Mucosa of descending colon (tissue), 3 donors: ENCODE data around the gene USP35. TPM values are rescaled to one million over a fixed set of nuclear protein-coding genes. Genes with fewer than 3 reads are reported as not detected.

ENCODE experiments used
- ATAC-seq: fragments of 200-7000 bp; cut with Tn5 transposase; one replicate; pipeline ENCODE4 v1.9.1; 2020; ENCODE audit warnings: mild to moderate bottlenecking, moderate library complexity
- DNase-seq, 3 donors: peaks; one replicate each; pipeline ENCODE4 v3.0.0-alpha.2; 2020
- H3K36me3 ChIP-seq: fragments of 200-600 bp; one replicate; pipeline ENCODE4 v1.8.0; 2021; ENCODE audit warnings: low read depth, mild to moderate bottlenecking
- H3K4me1 ChIP-seq: fragments of 200-600 bp; one replicate; pipeline ENCODE4 v1.8.0; 2021; ENCODE audit warnings: low read depth, mild to moderate bottlenecking
- H3K4me3 ChIP-seq: fragments of 200-600 bp; one replicate; pipeline ENCODE4 v1.8.0; 2021; ENCODE audit warnings: mild to moderate bottlenecking
- H3K9me3 ChIP-seq: fragments of 200-600 bp; one replicate; pipeline ENCODE4 v1.8.0; 2021; ENCODE audit warnings: mild to moderate bottlenecking
- CTCF ChIP-seq: fragments of 200-600 bp; IDR thresholded peaks from one replicate; pipeline ENCODE4 v1.8.0; 2022; ENCODE audit warnings: antibody characterized with exemption, mild to moderate bottlenecking
- intact Hi-C, 2 donors: fragments of 100-400 bp; cut with DNase I in 1 of 2; cut with micrococcal nuclease in 1 of 2; formaldehyde crosslinking; loops; one replicate each; pipeline versions ENCODE4 v1.11.0 to v1.11.1; 2022; cut with DNase I, micrococcal nuclease
- total RNA-seq, 3 donors: library from RNA; stranded (reverse); fragmentation: NEBNext Ultra II Directional in 2 of 3; extraction: Animal tissue kit (Norgen Biotek cat#: 25700) in 2 of 3; gene quantifications; one replicate each; pipeline versions ENCODE4 v1.2.1 to v1.2.4, GENCODE V29; 2021 to 2023
- donor health status: DM: no; HTN: no; CAD: no; lungs with moderate emphysema.
- donor health status: DM: no; HTN: no; CAD: no.
- donor health status: DM: no; HTN: yes; CAD: no.

USP35 gene
- total RNA-seq, 3 donors from 2014 or later = 3.9 to 11.1 (median 4.9) TPM

GRCh38 chr11:78156127-78156844 lies 32.4 kb upstream of the USP35 start:
- no peaks in the 10 kb centered on the region for H3K36me3 ChIP-seq
- H3K9me3 ChIP-seq = no peaks in the 10 kb centered on the region
- intact Hi-C loops = no loop called here
- no peak for ATAC-seq
- TF ChIP-seq CTCF = no peak
- H3K4me1 ChIP-seq = no peaks in the 10 kb centered on the region
- DNase-seq = no peak
- no peak overlapping the region for H3K4me3 ChIP-seq

GRCh38 chr11:78158987-78159652 lies 29.6 kb upstream of the USP35 start:
- no peaks in the 10 kb centered on the region for H3K4me1 ChIP-seq
- intact Hi-C loops = no loop called here
- H3K4me3 ChIP-seq = no peak overlapping the region
- no peak for ATAC-seq
- H3K9me3 ChIP-seq = no peaks in the 10 kb centered on the region
- no peak for DNase-seq
- TF ChIP-seq CTCF = no peak
- no peaks in the 10 kb centered on the region for H3K36me3 ChIP-seq

- DNase-seq (no peak), ATAC-seq (no peak)
- intact Hi-C loops = no loop called here
- Histone ChIP-seq H3K4me1 (no peaks in the 10 kb centered on the region), H3K4me3 (no peak overlapping the region), H3K9me3 (no peaks in the 10 kb centered on the region), H3K36me3 (no peaks in the 10 kb centered on the region)
- TF ChIP-seq CTCF = no peak
These were observed 28.2 kb upstream of the USP35 start for GRCh38 chr11:78160557-78160956.

GRCh38 chr11:78161346-78161745 lies 27.4 kb upstream of the USP35 start:
- no peak for ATAC-seq
- no peak for DNase-seq
- intact Hi-C loops = no loop called here
- no peaks in the 10 kb centered on the region for H3K36me3 ChIP-seq
- no peaks in the 10 kb centered on the region for H3K4me1 ChIP-seq
- no peak for TF ChIP-seq CTCF
- H3K9me3 ChIP-seq = no peaks in the 10 kb centered on the region
- H3K4me3 ChIP-seq = no peak overlapping the region

- Histone ChIP-seq H3K9me3 (no peaks in the 10 kb centered on the region), H3K4me1 (no peaks in the 10 kb centered on the region), H3K36me3 (no peaks in the 10 kb centered on the region), H3K4me3 (no peak overlapping the region)
- ATAC-seq (no peak), DNase-seq (no peak)
- no peak for TF ChIP-seq CTCF
- intact Hi-C loops = no loop called here
These were observed 26.8 kb upstream of the USP35 start for GRCh38 chr11:78161962-78162371.
